Mucosa of descending colon (tissue), 3 donors: ENCODE data around the gene TRAPPC2B. TPM values are rescaled to one million over a fixed set of nuclear protein-coding genes. Genes with fewer than 3 reads are reported as not detected.

Source experiments
- ATAC-seq: fragments of 200-7000 bp; cut with Tn5 transposase; one replicate; pipeline ENCODE4 v1.9.1; 2020; ENCODE audit warnings: mild to moderate bottlenecking, moderate library complexity
- DNase-seq, 3 donors: peaks; one replicate each; pipeline ENCODE4 v3.0.0-alpha.2; 2020
- H3K36me3 ChIP-seq: fragments of 200-600 bp; one replicate; pipeline ENCODE4 v1.8.0; 2021; ENCODE audit warnings: low read depth, mild to moderate bottlenecking
- H3K4me1 ChIP-seq: fragments of 200-600 bp; one replicate; pipeline ENCODE4 v1.8.0; 2021; ENCODE audit warnings: low read depth, mild to moderate bottlenecking
- H3K4me3 ChIP-seq: fragments of 200-600 bp; one replicate; pipeline ENCODE4 v1.8.0; 2021; ENCODE audit warnings: mild to moderate bottlenecking
- H3K9me3 ChIP-seq: fragments of 200-600 bp; one replicate; pipeline ENCODE4 v1.8.0; 2021; ENCODE audit warnings: mild to moderate bottlenecking
- CTCF ChIP-seq: fragments of 200-600 bp; IDR thresholded peaks from one replicate; pipeline ENCODE4 v1.8.0; 2022; ENCODE audit warnings: antibody characterized with exemption, mild to moderate bottlenecking
- intact Hi-C, 2 donors: fragments of 100-400 bp; cut with DNase I in 1 of 2; cut with micrococcal nuclease in 1 of 2; formaldehyde crosslinking; loops; one replicate each; pipeline versions ENCODE4 v1.11.0 to v1.11.1; 2022; cut with DNase I, micrococcal nuclease
- total RNA-seq, 3 donors: library from RNA; stranded (reverse); fragmentation: NEBNext Ultra II Directional in 2 of 3; extraction: Animal tissue kit (Norgen Biotek cat#: 25700) in 2 of 3; gene quantifications; one replicate each; pipeline versions ENCODE4 v1.2.1 to v1.2.4, GENCODE V29; 2021 to 2023
- donor health status: DM: no; HTN: no; CAD: no; lungs with moderate emphysema.
- donor health status: DM: no; HTN: no; CAD: no.
- donor health status: DM: no; HTN: yes; CAD: no.

TRAPPC2B gene
- total RNA-seq, 3 donors from 2014 or later = 3.4 to 8.3 (median 3.5) TPM

- DNase-seq (no peak), ATAC-seq (no peak)
- intact Hi-C loops = no loop called here
- H3K9me3 ChIP-seq = peaks cover 83% of the 10 kb centered on the region
- no peak overlapping the region for H3K4me3 ChIP-seq
- H3K4me1 ChIP-seq = no peaks in the 10 kb centered on the region
- no peaks in the 10 kb centered on the region for H3K36me3 ChIP-seq
- TF ChIP-seq CTCF = no peak
Observed at GRCh38 chr19:57376151-57376550, 12.8 kb downstream of the TRAPPC2B start.

DNA sequence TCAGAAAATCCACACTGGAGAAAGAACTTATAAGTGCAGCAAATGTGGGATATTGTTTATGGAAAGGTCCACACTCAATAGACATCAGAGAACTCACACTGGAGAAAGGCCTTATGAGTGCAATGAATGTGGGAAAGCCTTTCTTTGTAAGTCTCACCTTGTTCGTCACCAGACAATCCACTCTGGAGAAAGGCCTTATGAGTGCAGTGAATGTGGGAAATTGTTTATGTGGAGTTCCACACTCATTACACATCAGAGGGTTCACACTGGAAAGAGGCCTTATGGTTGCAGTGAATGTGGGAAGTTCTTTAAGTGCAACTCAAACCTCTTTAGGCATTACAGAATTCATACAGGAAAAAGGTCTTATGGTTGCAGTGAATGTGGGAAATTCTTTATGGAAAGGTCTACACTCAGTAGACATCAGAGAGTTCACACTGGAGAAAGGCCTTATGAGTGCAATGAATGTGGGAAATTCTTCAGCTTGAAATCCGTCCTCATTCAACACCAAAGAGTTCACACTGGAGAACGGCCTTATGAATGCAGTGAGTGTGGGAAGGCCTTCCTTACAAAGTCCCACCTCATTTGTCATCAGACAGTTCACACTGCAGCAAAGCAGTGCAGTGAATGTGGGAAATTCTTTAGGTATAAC lies 14.3 kb downstream of the TRAPPC2B start:
- no peak overlapping the region for H3K4me3 ChIP-seq
- no peak for TF ChIP-seq CTCF
- no peaks in the 10 kb centered on the region for H3K36me3 ChIP-seq
- DNase-seq (no peak), ATAC-seq (no peak)
- no peaks in the 10 kb centered on the region for H3K4me1 ChIP-seq
- peaks cover 84% of the 10 kb centered on the region for H3K9me3 ChIP-seq
- intact Hi-C loops = no loop called here

GRCh38 chr19:57380923-57381322 lies 17.6 kb downstream of the TRAPPC2B start:
- Histone ChIP-seq H3K4me1 (no peaks in the 10 kb centered on the region), H3K4me3 (no peak overlapping the region), H3K36me3 (no peaks in the 10 kb centered on the region), H3K9me3 (peaks cover 54% of the 10 kb centered on the region)
- intact Hi-C loops = no loop called here
- no peak for TF ChIP-seq CTCF
- DNase-seq (no peak), ATAC-seq (no peak)

DNA sequence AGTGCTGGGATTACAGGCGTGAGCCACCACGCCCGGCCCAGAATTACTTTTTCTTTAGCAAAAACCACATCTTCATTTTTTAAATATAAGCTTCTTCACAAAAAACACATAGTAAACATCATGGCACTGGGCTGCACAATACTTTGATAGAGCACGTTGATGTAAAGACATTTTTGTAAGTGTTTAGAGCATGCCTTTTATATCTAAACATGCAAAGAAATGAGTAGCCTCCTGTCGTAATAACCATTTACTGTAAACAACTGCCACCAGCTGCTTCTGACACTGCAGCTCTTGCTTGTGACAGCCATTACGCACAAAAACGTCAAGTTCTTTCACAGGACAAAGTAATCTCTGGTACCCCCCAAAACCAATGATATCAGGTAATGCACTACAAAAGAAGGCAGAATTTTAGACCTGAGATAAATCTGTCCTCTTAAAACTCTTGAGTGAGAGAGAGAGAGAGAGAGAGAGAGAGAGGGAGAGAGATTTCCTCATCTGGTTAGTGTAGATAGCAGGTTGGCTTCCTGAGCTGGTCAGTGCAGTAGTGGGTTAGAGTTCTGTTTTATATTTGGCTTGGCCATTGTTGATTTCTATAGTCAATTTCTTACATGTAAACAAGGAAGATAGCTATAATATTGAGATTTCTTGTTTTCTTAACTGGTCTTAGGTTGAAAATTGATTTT lies 19.6 kb downstream of the TRAPPC2B start:
- DNase-seq (no peak), ATAC-seq (no peak)
- intact Hi-C loops = no loop called here
- H3K4me1 ChIP-seq = no peaks in the 10 kb centered on the region
- H3K4me3 ChIP-seq = no peak overlapping the region
- H3K36me3 ChIP-seq = no peaks in the 10 kb centered on the region
- peaks cover 33% of the 10 kb centered on the region for H3K9me3 ChIP-seq
- no peak for TF ChIP-seq CTCF

- H3K36me3 ChIP-seq = no peaks in the 10 kb centered on the region
- DNase-seq (no peak), ATAC-seq (no peak)
- intact Hi-C loops = no loop called here
- H3K9me3 ChIP-seq = peaks cover 12% of the 10 kb centered on the region
- peak overlapping the region; percentile 70 for H3K4me3 ChIP-seq
- H3K4me1 ChIP-seq = no peaks in the 10 kb centered on the region
- TF ChIP-seq CTCF = no peak
Observed at GRCh38 chr19:57389194-57389729, 25.9 kb downstream of the TRAPPC2B start.
